ENCODE data around the gene PDE11A.
A peak's percentile ranks its signal among the peaks of the same experiment; 100 is the strongest.

The PDE11A gene

DNA sequence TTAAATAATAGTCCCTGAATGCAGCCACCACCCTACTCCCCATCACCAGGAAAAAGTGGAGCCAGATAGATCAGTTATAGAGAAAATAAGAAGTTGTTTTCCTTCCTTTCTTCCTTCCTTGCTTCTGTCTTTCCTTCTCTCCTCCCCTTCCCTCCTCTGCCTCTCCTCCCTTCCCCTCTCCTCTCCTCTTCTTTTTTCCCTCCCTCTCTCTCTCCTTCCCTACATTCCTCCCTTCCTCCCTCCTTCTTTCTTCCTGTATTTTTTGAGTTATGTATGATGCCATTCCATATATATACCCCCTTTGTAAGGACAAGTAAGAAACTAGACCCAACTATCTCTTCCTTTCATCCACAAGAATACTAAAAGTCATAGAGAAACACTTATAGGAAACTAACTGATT, 414.3 kb downstream of the PDE11A start:
- DNase-seq, result no peak

DNA sequence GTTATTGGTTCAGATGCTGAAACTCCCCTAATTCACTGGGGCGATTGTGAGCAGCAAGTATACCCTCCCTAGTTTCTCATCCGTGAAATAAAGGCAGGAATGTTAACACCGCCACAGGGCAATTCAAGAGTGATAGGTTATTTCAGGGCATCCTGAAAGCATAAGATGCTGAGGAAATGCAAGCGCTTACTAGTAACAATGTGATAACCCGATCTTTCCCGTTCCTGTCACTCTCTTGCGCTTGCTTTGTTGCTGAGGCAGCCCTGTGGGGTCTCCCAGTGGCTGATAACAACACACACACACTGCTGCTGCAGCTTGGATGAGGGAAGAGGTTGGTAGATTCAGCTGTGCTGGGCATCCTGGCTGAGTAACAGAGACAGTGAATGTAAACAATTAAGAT, 420.7 kb downstream of the PDE11A start:
- DNase-seq, result no peak

DNA sequence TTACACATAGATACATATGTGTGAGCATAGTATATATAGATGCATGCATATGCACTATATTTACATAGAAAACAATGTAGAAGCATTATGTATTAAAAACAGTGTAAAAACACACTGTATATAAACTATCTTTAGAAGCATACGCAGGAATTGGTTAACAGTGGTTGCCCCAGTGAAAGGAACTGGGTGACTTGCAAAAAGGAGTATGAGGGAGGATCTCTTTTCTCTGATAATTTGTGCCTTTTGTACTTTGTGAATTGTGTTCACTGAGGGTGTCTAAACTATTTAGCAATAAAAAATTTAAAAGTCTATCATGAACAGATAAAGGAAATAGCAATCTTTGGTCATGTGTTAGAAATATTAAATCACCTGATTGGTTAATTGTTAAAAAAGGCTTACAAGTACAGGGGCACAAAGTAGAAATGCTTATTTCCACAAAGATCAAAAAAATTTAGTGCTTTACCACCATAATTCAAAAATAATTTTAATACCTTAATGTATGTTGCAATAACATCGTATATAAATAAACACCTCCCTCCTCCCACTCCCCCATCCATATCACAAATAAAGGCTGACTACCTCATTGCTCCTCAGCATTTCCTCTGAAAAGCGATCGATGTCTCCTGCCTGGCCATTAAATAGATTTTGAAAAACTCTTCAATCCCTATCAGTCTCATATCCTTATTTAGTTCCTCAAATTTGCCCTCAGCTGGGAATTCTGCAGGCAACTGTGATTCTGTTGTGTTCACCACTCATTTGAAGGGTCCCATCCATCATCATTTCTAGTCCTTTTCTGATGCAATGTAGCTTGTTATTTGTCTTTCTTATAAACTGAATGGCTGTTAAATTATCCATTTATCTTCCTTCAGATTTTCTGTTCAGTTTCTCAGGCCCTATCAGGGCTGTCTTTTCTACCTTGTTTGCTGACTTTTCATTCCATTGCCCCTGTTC, 422.7 kb downstream of the PDE11A start:
- DNase-seq, result no peak

DNA sequence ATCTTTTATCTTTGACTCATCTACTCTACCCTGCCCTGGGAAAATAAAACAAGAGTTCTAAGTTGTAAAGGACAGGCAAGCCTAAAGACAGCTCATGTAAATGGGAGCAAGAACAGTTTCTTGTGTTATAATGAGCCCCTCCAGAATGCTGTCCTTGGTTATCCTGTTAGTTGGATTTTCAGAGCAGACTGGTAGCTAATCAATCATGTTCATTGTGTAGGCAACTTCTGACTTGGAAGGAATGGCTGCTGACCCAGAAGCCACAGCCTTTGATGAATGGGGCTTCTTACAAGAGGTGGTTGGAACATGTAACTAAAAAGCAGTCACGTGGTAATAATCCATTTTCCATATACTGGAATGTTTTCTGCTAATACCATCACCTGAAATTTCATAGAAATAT, 425.8 kb downstream of the PDE11A start:
- no peak for DNase-seq

DNA sequence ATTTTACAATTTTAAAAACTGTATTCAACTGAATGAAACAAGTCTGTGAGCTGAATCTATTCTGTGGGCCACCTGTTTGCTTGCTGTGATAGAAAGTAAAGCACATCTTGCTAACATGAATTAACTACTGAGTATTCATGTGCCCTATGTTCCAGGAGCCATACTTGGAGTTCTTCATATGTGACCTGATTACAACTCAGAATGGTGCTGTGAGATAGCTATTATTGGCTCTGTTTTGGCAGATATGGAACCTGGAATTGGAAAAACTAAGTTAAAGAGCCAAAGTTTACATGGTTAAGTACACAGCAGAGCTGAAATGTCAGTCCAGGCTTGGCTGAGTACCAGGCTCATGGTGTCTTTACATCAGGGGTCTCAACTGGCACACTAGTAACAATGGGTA, 426.3 kb downstream of the PDE11A start:
- no peak for DNase-seq

DNA sequence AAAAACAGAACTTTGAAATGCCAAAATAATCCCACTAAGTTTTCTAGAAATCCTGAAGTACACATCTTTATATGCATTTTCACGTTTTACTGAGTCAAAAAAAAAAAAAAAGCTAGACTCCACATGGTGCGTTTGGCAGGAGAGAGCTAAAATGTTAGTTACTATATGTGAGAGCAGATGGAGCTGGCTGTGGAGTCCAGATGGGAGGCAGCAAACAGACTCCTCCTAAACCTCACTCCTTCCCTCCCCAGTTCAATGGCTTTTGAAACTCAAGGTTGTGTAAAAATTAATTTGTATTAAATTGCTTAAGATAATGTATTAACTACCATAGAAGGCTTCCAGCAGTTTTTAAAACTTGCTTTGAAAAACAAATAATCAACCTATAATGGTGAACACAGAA, 431.2 kb downstream of the PDE11A start:
- no peak for DNase-seq

DNA sequence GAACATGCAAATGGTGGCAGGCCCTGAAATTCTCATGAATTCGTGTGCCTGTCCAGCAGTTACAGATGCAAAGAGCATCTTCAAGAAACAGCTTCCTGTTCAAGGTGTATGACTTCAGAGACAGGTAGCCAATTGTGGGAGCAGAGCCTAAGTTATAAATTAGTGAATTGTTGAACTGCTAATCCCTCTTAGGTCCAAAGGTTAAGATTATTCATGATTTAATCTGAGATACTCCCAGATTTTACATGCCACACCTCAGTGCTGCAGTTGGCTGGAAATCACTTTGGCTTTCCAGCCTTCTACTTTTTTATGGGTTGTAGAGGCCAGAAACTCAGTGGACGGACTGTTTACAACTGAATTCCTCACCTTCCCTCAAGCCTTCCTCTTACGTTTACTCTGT, 432.2 kb downstream of the PDE11A start:
- no peak for DNase-seq

DNA sequence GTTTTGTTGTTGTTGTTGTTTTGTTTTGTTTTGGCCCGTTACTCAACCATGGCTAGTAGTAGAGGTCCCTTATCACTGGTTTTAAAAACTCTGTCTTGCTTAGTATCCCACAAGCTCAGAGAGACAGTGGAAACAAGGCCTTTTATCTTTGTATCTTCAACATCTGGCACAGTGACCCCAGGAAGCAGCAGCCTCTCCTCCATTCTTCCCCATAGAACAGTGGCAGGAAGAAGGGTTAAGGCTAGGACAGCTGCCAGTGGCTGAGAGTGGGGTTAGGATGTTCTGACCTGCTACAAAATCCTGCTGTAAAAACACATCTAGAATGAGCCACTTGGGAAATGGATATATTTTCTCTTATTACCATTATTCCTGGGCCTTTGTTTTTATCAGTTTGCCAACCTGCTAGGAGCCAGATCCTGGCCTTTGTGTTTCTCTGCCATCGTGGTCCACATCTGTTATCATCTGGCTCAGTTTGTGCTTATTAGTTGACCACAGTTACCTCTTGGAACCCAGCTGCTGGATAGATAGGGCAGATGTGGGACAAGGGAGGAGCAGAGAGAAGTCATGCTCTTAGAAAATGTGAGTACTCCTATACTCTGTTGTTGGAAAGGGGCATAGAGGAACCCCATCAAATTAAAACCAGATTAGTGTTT, 433.2 kb downstream of the PDE11A start:
- DNase-seq, result no peak

DNA sequence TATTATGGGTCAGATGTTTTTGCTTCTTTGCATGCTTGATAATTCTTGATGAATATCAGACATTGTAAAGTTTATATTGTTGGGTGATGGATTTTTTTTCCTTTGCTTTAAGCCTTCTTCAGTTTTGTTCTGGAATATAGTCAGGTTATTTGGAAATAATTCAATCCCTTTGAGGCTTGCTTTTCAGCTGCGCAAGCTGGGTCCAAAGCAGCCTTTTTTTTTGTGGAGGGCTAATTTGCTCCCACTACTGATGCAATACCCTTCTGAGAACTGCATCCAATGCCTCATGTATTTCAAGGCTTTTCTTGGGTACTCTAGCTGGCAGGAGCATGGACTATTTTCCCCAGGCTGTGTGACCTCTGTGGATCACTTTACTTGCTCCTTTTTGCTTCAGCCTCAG, 434.1 kb downstream of the PDE11A start:
- no peak for DNase-seq

DNA sequence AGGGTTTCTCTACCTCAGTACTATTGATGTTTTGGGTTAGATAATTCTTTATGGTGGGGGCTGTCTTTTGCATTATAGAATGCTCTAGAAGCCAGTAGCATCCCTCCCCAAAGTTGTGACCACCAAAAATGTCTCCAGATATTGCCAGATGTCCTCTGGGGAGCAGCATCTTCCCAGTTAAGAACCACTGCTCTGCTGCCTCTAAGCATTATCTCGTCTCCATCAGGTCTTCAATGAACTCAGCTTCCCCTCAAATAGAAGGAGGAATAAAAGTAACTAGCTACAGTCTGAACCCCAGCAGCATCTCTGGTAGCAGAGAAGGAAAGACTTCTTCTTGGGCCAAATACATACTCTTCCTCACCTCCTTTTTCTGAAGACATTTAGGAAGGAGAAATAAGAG, 435.9 kb downstream of the PDE11A start:
- DNase-seq, result no peak

DNA sequence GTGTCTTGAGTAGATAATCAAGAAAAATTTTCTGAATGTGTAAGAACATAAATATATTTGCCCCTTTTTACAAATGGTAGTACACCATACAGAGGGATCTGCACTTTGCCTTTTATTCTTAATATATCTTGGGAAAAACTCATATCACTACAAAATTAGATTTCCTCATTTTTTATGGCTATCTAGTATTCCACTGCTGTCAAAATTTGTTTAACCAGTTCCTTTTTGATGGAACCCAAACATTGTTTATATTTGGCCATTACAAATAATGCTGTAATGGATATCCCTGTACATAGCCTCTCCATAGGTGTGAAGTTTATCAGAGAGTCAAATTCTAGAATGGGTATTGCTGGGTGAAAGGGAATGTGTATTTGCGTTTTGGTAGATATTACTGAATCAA, 436.9 kb downstream of the PDE11A start:
- DNase-seq, result no peak

DNA sequence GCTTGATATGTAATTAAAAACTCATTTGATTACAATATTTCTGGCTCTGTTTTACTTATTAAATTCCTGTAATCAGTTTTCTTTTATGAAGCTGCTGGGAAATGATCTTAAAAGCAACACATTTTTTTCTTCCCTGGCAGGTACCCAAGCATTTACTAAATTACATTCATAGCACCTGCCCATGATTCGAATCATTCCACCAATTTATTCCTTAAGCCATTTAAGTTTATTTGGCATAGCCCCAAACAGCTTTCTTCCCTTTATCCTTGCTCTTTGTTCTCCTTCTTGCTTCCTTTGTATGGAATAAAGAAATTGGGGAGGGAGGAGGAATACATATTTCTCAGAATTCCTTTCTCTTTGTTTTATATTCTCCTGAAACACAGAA, 438.7 kb downstream of the PDE11A start:
- DNase-seq, result no peak

DNA sequence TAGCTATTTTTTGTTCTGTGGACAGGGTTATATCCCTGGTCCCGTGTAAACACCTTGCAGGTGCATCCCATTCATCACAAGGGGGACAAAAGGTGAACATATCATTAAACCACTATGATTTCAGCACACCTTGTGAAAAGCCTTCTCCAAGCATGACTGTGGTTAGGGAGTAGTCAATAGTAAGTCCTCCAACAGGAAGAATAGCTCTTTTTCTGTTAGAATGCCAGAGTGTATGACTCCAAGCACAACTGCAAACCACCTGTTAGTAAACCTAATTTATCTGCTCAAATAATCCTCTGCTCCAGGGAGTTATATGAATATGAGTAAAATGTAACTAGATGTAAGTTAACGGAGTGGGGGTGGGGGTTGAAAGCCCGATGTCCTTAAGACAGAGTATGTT, 439.5 kb downstream of the PDE11A start:
- DNase-seq, result no peak

DNA sequence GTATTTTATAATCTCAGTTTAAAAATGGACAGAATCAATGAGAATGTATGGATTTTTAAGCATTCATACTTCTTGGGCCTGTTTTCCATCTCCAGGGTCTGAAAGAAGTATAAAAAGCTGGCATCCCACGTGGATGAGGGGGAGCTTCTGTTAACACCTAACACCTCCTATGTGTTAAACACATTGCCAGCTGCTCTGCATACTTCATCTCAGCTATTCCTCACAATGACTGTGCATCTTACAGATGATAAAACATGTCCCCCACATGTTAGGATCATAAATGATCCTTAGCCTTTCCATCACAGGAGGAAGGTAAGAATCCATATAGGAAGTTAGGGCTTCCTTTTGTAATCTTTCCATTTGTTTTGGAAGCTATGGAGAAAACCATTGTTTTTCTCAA, 440.9 kb downstream of the PDE11A start:
- DNase-seq, result no peak

DNA sequence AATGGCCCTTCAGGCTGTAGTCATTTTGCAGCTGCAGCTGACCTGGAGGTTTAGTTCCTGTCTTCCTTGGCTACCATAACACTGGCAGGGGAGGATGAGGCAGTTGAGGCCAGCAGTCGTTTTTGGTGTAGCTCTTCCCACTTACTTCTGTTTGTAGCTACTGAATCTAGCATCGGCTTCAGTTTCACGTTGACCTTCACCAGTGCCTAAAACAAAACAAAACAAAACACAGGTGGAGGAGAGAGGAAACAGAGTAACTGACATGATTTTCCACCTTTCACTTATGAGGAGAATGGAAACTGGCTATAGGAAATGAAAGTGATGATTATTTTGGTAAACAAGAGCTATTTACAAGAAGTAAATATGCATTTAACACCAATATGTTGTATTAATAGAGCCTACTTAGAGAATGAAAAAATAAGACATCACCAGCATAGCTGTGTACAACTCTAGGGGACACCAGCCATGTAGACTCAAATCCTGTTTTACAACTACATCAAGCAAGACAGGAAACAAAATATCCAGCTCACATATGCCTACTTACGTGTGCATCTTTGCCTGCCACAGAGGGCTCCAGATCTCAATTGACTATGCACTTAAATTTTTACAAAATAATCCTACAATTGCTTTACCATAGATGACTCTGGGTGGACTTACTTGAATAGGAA, 443.1 kb downstream of the PDE11A start:
- DNase-seq, result no peak

DNA sequence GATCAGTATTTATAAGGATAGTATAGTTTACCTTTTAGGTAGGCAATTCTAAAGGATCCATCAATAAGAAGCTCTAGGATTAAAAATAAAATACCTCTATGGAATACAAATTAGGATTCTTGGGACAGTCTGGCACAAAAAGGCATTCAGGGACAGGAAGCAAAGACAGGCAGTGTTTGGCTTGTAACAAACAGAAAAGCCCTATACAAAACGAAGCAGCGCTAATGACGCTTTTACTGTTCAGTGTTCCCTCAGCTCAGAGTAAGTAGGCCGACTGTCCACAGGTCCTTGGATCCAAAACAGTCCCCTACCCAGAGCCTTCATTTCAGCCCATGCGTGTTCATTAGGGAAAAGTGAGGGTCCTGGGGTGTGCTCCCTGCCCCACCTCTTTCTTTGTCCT, 443.7 kb downstream of the PDE11A start:
- no peak for DNase-seq

DNA sequence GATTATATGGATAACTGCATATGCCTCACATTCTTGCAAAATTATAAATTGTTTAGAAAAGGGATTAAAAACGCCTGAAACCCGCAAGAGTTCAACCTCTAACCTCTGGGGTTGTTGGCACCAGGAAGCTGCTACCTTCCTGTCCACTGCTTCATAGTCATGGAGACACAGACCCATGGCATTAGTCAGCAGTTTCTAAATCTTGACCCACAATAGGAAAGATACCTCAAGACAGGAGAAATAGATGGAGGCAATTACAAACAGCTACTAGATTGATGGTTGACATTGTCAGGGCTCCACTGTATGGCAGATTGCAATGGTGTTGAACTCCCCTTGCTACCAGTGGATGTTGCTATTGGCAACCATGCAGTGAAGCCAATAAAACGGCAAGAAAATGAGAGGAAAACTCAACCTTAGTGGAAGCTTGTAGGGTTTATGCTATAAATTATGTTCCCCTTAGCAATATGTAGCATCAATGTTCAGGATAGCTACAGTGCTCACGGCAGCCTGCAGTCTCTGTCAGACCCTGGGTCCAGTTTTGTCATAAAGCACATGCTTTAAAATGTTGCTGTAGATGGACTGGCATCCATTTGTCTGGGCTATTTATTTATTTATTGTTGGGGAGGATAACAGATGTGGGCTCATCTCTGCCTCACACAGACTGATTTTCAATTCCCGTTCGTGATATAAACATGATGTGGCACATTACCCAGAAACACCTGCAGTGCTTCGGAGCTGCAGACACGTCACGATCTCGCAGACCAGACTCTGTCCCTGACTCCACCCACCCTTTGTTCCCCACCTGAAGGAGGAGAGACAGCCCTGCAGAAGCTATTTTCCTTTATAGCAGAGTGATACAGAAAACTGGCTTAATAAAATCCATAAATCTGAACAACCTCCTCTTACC, 446.6 kb downstream of the PDE11A start:
- DNase-seq, result no peak

DNA sequence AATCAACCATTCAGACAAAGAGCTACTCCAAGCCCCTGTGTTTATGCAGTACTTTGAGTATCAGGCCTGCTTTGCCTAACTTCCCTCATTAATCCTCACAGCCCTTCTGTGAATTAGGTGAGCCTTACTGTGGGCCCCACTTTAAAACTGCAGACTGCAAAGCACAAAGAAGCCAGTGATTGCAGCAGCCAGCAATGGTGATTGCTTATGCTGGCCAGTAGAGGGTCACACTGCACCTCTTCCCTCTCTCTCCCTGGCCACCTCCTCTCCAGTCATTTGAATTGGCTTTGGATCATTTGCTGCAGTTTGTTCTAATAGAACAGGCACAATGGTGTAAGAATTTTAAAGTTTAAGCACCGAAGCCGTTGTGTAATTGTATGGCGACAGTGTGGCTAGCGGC, 450.1 kb downstream of the PDE11A start:
- no peak for DNase-seq

DNA sequence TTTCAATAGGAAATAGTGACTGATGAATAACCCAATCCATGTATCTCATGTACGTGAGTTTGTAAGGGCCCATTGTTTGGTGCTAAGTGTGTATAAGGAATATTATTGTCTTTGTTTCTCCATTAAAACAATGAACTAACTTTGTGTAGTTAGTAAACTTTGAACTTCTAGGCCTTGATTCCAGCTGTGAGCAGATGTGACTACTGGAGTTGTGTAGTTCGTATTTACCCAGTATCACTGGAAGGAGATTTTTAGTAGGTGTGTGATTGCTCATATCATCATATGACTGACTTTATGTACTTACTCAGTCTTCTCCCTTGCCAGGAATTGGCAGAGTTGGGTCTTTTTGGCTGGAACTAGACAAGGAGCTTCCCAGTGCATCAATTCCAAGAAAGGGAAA, 452.6 kb downstream of the PDE11A start:
- no peak for DNase-seq

DNA sequence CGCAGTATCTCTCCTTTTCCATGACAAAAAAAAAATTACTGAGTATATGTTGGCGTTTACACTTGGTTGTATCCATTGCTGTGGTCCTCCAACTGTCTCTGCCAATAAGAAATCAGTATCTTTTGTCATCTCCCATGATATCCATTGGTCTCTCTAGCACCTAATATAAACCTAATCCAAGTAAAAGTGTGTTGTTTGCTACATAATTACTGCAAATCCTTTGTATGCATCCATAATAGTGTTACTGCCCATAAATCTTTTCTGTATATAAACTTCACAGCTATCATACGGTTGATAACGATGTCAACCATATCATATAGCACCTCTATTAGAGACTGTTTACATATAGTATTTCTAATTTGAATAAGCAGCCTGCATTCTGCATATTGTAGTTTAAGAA, 453.1 kb downstream of the PDE11A start:
- DNase-seq, result no peak

DNA sequence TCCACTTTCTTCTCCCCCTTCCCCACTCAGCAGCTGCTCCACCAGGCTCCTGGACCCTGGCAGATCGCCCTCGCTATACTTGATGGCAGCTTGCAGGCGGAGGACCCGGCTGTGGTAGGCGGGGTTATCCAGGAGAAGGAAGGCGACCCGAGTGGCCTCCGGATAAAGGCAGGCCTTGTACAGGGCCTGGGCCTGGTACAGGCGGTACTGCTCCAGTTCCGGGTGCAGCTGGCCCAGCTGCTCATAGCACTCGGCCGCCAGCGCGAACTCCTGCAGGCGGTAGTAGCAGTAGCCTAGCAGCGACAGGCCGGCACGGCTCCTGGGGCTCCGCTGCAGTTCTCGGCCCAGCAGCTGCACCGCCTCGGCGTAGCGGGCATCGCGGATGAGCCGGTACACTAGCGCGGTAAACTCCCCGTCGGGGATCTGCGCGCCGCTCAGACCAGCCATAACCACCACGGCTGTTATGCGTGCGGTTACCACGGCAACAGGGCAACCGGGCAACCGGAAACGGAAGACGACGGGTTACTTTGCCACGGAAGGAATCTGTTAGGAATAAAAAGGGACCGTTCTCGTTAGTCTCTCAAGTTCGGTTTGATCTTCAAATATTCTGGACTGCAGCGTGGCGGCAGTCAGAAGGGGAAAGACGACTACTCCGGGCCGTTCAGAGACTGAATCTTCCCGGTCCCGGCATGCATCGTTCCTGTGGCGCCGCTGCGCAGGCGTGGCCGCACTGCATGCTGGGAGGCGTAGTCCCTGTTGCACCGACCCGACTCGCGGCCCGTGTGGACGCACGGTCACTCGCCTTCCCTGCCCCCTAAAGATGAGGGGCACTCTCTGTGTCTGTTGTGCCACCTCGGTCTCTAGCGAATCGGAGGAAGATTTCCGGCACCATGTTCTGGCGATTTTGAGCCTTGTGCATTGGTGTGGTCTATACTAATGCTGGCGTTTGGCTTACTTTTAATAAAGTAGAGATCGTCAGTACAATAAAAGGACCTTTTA, 454.0 kb downstream of the PDE11A start:
- peak; percentile 96 for DNase-seq

DNA sequence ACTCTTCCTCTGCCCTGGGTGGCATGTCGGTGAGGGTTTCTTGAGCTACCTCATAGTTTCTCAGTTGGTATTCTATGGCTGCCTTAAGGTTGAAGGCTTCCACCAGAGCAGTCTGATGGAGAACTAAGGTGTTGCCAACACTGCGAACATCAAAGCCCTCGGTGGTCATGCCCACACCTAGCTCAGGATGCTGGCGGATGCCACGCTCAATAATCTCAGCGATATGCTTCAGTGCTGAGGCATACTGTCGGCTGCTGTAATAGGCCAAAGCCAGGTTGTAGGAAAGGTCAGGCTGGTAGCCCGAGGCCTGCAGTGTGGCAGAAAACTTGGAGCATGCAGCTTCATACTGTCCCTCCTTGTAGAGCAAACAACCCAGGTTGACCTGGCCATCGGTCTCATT, 454.7 kb downstream of the PDE11A start:
- DNase-seq, result no peak
